C4-2B (cell line): ENCODE measurements around the gene PMFBP1.

Experiments used
- H3K27ac ChIP-seq: fragments of 450-650 bp; 2 replicates; pipeline ENCODE4 v1.5.1; 2017
- ZFX ChIP-seq: fragments of 450-650 bp; IDR thresholded peaks from 2 replicates; pipeline ENCODE4 v1.6.1; 2017
- TF ChIP-seq, protein P1 (sequence below): fragments of 450-650 bp; conservative IDR thresholded peaks from 2 replicates; pipeline ENCODE4 v1.5.1; 2017; ENCODE audit warnings: mild to moderate bottlenecking

PMFBP1 gene

DNA sequence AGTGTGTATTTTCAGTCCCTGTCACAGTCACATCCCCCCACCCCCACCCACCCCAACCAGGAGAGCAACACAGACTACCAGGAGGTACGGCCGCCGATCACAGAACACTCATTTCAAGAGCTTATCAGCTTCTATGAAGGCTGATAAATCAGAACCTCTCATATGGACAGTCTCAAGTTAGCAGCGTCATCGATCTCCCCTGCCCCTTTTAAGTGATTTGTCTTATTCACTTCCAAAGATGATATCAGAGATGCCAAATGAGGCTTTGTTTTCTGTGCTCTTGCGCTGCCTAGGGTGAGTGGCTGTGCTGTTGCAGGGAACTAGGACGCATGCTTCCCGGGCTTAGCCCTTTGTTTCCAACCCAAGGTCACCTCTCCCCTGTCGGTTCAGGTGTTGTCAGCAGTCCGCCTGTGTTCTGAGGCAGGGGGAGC is 26.8 kb upstream of the PMFBP1 start:
- no peak overlapping the region for H3K27ac ChIP-seq

DNA sequence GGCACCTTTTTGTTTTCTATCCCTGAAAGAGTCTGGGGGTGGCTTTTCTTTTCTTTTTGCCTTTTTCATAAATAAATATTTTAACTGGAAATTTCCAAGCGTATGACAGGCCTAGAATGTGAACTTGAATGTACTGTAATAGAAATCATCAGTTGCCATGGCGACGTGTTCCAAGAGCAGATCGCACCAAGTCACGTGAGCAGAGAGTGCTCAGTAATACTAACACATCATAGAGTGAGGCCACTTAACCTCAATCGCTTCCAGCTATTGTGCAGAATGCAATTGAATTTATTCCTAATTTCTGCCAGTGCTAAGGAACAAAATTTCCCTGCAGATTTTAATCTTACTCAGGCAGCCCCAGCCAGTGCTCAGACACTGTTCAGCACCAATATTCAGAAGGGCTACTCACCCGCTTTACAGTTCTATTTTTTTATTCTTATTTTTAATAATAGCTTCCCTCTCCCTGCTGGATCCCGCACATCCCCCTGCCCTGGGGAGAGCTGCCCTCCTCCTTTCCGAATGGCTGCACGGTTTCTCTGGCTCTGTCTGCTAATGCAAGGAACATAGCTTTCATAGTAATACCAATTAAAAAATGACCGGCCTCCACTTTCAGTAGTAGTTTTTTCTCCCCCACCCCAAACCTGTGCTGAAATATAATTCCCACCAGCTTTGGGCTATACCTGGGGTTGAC is 26.2 kb upstream of the PMFBP1 start:
- no peak overlapping the region for H3K27ac ChIP-seq
- TF ChIP-seq ZFX: no peak
- TF ChIP-seq, protein P1, sequence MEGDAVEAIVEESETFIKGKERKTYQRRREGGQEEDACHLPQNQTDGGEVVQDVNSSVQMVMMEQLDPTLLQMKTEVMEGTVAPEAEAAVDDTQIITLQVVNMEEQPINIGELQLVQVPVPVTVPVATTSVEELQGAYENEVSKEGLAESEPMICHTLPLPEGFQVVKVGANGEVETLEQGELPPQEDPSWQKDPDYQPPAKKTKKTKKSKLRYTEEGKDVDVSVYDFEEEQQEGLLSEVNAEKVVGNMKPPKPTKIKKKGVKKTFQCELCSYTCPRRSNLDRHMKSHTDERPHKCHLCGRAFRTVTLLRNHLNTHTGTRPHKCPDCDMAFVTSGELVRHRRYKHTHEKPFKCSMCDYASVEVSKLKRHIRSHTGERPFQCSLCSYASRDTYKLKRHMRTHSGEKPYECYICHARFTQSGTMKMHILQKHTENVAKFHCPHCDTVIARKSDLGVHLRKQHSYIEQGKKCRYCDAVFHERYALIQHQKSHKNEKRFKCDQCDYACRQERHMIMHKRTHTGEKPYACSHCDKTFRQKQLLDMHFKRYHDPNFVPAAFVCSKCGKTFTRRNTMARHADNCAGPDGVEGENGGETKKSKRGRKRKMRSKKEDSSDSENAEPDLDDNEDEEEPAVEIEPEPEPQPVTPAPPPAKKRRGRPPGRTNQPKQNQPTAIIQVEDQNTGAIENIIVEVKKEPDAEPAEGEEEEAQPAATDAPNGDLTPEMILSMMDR: no peak

More for the DNA sequence above, 26.8 kb upstream of the PMFBP1 start:
- no peak for TF ChIP-seq ZFX
- TF ChIP-seq, protein P1: no peak

DNA sequence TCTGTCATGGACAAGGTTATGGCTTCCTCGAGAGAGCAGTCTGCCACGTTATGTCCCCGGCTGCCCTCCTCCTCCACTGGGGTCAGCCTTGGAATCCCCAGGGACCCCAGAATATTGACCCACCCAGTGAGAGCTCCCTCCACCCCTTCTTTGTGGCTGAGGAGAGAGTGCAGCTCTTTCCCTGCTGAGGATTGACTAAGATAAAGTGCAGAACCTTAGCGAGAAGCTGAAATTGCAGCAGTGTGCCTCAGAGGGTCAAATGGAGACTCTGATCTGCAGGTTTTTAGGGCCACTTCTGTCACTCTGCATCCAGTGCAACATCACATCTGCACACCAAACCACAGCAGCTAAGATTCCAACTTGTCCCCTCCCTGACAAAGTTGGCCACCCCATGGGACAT is 25.6 kb upstream of the PMFBP1 start:
- TF ChIP-seq, protein P1: no peak
- TF ChIP-seq ZFX: no peak
- no peak overlapping the region for H3K27ac ChIP-seq

DNA sequence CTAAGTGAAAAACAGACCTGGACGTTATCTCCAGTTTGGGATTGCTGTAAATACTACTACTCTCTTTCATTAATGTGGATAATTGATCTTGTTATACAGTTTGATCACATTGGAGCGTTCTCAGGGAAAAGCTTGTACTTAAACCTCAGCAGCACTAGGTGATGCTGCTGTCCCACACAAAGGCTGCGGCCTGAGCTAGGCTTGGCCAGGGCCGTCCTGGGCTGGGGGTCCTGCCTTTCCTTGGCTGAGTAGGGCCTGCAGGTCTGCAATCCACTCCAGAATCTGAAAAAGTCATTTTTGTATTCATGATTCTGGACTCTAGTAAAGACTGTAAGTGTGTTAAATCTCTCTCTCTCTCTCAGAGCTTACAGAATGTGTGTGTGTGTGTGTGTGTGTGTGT is 23.7 kb upstream of the PMFBP1 start:
- no peak overlapping the region for H3K27ac ChIP-seq
- TF ChIP-seq ZFX: no peak
- TF ChIP-seq, protein P1: peak; percentile 17

DNA sequence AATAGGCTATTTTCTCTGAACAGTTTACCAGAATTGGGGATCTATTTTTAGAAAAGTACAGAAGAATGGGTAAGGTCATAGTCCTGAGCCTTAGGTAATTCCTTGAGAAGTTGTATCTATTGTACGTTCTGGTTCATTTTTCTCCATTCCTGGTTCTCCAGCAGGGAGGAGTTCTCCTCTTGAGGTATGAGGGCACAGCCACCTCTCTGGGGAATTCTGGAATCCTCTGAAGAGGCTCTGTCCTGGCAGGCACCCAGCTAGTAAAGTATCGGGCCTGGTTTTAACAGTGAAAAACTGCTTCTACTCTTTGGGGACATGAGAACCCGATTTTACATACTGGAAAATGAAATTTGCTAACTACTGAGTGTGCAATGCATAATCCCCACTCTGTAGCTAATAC is 19.6 kb upstream of the PMFBP1 start:
- H3K27ac ChIP-seq: no peak overlapping the region
- no peak for TF ChIP-seq ZFX
- TF ChIP-seq, protein P1: no peak

DNA sequence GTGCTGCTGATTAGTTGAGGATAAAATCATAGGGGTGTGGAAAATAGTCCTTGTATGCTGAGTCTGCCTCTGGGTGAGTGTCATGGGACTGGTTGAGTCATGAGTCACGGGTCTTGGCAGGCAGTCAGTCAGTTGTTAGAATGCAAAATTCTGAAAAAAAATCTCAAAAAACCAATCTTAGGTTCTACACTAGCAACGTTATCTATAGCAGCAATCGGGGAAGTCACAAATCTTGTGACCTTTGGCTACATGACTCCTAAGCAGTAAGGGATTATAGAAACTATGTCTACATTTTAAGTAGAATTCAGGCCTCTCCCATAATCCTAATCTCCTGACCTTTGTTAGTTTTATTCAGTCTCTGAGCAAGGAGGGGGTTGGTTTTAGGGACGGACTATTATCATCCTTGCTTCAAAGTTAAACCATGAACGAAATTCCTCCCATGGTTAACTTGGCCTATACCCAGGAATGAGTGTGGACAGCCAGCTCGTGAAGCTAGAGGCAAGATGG is 18.0 kb upstream of the PMFBP1 start:
- H3K27ac ChIP-seq: no peak overlapping the region
- TF ChIP-seq, protein P1: no peak
- TF ChIP-seq ZFX: no peak

DNA sequence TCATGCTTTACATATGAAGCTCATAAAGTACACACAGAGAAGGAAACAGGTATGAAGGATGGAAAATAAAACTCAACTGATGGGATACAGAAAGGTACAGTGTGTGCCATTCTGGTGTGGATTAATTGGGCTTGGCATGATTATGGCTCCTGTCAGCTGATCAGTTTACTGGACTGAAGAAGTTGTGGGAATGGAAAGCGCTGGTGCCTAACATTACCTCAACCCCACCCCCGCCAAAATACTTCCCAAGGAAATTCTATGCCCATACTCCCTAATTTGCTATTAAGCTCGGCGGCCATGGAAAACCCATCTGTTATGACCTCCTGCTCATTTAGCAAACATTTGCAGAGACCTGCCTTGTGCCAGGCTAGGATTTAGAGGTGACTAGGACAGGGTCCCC is 16.6 kb upstream of the PMFBP1 start:
- TF ChIP-seq, protein P1: no peak
- no peak for TF ChIP-seq ZFX
- peak overlapping the region; percentile 20; the same call in 1 of the 2 replicates for H3K27ac ChIP-seq
